Activated effector memory CD4-positive, alpha-beta T cell treated with anti-CD3 and anti-CD28 coated beads, Interleukin-2, amount 50 U/mL, for 16 hours (primary cell): ENCODE results near the gene ARHGEF12.

Experiments used
- DNase-seq: peaks from one replicate; pipeline ENCODE4 v3.0.0-alpha.2; 2020

ARHGEF12 gene

DNA sequence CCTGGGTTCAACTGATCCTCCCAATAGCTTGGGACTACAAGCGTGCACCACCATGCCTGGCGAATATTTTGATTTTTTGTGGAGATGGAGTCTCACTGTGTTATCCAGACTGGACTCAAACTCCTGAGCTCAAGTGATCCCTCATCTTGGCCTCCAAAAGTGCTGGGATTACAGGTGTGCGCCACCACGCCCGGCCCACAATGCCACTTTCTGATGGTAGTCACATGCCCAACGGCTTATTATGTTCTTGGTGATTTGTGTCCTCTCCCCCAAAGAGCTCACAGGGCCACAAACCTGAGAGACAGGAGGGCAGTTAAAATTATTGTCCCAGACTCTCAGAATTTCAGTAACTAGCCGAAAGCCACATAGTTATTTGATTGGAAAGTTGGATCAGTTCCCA, 185.0 kb downstream of the ARHGEF12 start:
- peak; percentile 27 for DNase-seq

DNA sequence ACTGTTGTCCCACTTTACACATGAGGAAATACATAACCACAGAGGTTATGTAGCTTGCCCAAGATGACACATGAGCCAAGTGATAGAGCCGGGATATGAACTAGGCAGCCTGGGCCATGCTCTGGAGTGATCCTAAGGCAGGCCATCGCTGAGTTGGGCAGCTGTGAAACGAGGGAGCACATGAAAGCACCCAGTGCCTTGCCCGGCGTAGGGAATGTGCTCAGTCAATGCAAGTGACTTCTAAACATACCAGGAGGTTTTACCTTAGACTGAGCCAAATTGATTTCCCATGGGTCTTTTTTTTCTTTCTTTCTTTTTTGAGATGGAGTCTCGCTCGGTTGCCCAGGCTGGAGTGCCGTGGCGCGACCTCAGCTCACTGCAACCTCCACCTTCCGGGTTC, 185.8 kb downstream of the ARHGEF12 start:
- DNase-seq, result peak; percentile 22

DNA sequence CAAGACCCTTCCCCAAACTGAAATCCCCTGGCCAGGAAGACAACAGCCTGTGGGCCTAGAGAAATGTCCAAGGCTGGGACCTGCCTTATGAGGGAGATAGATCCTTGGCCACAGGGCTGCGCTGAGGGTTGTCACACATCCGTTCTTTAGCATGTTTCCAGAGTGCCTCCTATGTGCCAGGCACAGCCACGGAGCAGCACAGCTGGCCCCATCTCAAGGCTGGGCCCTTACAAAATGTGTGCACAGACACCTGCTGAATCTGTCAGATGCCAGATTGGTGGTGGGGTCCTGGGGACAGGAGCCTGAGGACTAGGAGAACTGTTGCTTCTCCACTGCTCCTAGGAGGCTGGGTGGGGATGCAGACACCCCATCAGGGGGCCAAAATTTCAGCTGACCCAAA, 186.5 kb downstream of the ARHGEF12 start:
- DNase-seq, result peak; percentile 25

DNA sequence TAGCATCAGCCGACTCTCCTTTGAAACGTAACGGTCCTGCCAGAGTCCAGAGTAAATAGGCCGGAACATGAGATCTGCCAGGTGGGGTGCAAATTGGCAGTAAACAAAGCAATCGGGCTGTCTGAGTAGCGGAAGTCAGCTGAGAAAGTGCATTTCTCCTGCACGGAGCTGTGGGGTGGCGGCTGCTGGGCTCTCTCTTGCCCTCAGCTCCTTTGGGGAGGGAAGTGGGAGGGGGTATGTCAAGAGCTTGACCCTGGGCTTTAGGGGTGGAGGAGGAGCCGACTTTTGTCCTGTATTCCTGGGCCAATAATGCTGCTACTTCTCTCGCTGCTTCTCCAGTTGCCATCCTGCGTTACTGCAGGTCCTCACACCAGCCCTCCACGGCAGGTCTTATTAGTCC, 187.0 kb downstream of the ARHGEF12 start:
- peak; percentile 47 for DNase-seq

DNA sequence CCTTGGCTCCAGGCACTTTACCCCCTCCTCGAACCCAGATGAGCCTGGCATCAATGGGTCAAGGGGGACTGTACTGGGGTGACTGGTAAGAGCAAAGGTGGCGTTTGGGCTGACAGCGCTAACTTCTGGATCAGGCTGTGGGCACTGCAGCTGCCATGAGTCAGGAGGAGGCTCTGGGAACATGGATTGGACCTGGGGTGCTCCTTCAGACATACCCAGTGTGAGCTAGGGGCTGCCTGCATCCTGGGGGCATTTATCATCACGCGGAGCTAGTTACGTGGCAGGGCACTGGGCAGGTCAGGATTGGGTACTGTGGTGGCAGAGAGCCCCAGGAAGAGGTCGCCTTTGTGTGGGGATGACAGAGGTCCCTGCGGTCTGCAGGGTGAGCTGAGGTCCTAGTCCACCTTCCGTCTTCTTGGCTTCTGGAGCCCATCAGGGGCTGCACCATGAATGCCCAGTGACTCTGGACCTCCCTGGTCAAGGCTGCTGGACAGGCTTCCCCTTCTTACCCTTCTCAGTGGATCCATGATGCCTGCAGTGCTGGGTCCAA, 188.4 kb downstream of the ARHGEF12 start:
- DNase-seq, result no peak

DNA sequence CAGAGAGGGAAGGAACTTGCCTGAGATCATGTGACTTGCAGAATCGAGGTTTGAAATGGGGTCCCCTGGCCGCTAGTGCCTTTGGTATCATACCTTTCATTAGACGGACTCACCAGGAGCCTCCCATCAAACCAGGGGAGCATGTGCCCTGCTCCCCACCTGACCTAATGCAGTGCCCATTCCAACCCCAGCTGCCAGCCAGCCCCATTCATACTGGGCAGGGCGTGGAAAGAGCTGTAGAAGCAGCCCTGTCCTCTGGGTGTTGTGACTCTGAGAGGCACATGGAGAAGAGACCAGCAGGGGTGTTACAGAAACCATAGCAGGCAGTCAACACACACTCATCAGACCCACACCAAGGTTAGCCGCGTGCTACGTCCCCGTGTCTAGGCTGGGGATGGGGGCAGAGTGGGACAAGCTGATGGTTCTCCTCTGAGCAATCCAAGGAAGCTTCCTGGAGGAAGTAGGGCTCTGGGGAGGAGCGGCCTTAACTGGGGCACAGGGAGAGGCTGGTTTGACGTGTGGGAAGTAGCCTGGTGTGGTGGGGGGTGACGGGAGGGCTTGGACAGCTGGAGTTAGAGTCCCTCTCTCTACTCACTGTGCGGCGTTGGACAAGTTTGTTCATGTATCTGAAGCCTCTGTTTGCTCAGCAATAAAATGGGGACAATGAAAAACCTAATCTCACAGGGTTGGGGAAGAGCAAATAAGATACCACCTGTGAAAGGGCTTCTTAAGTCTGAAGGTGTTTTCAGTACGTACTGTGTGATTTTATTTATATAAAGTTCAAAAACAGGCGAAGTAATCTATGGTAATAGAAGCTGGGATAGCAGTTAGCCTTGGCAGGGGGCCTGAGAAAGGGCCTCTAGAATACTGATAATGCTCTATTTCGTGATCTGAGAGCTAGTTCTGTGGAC, 189.3 kb downstream of the ARHGEF12 start:
- DNase-seq, result no peak

DNA sequence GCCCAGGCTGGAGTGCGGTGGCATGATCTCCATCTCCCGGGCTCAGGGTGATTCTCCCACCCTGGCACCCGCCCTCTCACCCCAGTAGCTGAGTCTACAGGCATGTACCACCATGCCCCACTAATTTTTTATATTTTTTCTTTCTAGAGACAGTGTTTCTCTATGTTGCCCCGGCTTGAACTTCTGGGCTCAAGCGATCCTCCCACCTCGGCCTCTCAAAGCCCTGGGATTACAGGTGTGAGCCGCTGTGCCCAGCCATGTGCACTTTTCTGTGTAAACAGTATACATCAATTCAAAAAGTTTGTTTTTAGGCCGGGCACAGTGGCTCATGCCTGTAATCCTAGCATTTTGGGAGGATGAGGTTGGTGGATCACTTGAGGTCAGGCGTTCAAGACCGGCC, 190.0 kb downstream of the ARHGEF12 start:
- DNase-seq, result no peak

DNA sequence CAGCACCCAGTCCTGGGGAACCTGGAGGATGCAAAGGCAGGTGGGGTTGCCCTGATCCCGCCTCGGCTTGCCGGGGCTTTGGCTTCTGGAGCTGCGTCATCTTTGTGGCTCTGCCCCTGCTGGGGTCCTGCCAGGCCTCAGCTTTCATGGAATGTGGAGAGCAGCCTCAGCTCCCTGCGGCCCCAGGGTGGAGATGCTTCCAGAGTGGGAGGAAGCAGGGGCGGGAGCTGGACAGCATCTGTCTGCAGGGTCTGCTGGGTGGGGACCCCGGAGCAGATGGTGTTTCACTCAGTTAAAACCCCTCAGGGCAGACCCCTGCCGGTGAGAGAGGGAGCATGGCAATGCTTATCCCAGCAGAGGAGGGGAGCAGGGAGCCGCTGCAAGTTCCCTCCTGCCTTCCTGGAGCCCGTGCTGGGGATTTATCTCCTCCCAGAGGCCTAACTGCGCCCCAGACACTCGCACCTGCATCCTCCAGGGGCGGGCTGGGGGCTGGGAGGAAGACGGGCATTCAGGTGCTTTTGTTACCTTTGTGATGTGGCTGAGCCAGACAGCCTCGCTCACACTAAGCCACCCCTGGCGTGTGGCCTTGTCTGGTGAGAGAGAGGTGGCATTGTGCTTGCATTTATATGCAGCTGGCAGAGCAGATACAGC, 191.0 kb downstream of the ARHGEF12 start:
- DNase-seq, result no peak

DNA sequence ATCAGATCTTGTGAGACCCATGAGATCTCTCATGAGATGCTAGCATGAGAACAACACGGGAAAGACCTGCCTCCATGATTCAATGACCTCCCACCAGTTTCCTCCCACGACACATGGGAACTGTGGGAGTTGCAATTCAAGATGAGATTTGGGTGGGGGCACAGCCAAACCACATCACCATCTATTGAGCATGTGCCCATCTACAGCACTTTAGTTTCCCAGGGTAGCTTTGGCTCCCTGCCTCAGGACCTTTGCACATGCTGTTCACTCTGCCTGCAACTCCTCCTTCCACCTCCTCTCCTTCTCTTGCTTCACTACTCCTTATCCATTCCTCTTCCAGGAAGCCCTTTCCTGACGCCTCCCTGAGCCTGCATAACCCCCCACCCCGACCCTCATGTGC, 192.5 kb downstream of the ARHGEF12 start:
- no peak for DNase-seq

DNA sequence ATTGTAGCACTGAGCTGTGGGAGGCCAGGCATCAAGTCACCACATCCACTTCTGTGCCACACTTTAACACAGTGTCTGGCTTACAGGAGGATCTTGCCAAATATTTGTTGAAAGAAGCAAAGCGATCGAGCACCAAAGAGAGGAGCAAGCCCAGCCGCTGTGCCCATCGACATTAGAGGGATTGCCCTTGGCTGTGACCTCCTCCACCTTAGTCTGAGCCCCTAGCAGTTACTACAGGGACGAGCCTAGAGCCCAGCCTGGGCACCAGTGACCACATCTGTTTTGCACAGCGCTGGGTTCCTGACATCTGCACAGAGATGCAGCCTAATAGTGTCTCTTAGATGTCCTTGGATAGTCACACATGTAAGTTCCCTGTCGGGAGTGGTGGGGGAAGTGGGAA, 193.0 kb downstream of the ARHGEF12 start:
- no peak for DNase-seq

DNA sequence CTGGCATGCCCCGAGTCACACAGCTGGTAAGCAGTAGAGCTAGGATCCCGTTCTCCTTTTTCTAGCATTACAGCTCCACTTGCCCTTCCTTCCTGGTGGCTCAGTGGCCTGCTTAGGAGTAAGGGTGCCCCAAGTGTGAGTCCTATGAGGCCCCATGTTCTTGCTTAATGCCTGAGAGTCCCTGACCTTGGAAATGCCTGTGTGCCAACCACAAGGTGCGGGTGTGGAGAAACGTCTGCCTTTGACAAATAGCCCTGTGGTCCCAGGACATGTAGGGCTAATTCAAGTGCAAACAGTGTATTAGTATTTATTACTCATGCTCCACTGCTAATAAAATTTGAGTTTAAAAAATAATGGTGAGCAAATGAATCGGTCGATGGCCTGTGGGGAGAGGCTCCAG, 193.7 kb downstream of the ARHGEF12 start:
- no peak for DNase-seq

DNA sequence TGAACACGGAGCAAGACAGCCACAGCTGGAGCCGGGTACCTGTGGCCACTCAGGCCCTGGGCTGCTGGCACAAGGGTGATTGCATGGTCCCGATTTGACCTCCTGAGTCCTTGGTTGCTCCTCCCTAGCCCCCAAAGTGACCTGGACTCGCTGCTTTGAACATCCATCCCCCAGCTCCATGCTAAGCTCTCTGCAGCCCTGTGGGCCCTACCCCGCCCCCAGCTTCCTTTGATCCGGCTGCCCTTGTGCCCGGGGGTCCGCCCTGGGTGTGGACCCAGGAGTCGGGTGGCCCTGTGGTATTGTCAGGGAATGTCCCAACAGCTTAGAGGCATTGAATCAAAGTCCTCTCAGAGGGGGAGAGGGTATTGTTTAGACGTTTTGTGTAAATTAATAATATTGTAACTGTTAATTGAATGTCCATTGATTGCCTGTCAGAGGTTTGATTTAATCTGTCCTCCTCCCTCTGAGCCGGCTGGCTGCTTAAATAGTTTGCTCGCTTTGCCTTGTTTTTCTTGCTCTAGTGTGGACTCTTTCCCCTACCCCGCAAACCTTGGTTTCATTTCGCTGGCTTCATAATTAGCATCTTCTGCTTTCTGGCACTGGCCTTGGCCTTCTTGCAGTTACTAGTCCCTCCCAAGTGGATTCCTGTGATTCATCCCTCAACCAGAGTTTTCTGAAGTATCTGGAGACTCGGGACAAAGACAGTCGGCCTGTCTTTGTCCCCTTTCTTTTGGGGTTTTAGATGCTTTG, 196.0 kb downstream of the ARHGEF12 start:
- DNase-seq, result no peak

DNA sequence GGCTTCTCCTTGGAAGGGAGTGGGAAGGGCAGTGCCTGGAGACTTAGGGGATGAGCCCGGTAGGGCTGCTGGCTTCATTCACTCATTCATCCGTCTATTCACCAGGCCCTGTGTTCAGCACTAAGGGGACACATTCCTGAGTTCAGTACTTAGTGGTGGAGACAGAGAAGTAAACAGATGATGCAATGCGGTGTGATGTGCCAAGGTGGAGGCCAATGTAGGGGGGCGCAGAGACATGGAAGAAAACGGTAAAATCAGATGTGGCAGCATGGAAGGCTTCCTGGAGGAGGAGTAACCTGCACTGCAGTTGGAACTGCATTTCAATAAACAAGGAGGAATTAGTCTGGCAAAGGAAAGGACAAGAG, 196.6 kb downstream of the ARHGEF12 start:
- no peak for DNase-seq

DNA sequence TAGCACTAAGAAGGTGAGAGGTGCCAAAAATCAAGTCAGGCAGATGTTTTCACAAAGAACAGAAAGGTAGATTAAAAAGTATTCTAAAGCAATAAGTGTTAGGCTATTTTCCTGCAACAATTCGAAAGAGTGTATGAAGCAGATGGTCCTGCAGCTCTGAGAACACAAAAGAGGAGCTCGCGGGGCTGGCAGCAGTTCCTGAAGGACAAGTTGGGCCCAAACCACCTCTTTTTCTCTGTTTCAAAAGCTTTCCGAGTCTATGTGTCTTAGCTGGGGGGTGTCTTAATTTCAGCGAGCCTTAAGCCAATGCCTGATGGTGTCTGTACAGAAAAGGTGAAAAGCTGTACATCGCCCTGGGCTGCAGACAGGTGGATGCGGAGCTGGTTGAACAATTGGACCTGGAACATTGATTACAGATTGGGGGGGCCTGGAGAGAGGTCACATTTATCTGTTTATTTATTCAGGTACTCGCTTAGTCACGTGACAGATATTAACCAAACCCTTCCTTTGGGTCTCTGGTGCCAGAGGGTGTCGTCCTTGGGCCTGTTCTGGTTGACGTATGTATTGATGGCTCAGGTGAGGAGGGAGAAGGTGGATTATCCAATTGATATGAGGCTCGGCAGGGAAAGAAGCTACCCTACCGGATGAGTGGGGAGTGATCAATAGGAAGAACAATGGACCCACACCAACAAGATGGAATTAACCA, 200.0 kb downstream of the ARHGEF12 start:
- no peak for DNase-seq

DNA sequence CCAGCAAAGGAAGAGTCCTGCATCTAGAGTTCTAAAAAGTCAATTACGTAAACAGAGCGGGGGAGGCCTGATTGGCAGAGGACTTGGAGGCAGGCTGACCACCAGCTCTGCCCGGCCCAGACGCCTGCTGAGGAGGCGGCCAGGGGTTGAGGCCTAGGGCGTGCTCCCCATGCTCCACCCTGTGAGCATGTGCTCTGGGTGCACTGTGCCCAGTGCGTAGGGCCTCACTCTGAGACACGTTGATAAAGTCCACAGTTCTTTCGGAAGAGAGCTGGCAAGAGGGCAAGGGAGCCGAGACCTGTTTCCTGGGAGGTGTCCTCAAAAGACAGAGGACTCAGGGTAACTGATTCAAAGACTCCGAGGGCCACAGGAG, 200.6 kb downstream of the ARHGEF12 start:
- DNase-seq, result no peak

DNA sequence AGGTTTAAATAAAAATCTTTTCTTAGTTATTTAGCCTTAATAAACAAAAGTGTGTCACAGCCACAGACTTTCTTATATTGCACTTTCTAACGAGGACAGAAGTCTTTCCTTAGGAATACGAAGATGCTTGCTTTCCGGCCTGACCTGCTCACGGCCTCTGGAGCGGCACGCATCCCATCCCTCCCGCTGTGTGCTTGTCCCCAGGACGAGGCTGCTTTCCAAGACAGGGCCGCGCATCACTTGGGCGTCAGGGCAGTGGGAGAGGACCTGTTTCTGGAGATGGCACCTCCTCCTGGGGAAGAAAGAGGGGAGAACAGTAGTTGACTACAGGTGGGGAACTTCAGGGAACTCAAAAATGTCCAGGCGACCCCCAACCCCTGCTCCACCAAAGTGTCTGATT, 201.8 kb downstream of the ARHGEF12 start:
- no peak for DNase-seq

DNA sequence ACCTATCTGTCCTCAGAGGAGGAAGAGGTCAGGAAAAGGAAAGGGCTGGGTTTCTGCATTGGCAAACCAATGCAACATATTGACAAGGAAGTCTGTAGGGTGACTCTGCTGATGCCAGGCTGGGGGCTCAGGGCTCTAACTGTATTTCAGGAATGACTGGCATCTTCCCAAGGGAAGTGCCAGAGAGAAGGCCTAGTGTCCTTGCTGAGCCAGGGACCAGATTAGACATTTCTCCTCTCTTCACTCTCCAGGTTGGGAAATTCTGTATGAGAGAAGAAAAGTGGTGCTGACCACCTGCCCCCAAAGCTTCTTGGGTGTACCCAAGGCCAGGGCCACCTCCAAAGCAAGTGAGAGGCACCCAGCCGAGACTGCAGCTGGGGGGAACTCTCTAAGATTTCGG, 202.5 kb downstream of the ARHGEF12 start:
- no peak for DNase-seq
